GM23338 (cell line): ENCODE data around the gene GPC6.

Experiments
- CREB1 ChIP-seq: fragments of 250-450 bp; sonication (Bioruptor Pico); IDR thresholded peaks from 2 replicates; pipeline ENCODE4 v1.5.0; 2020; ENCODE audit warnings: low read depth, mild to moderate bottlenecking, moderate library complexity
- CTCF ChIP-seq, 2 experiments: fragments of 200-600 bp in 1 of 2; sonication (generic) in 1 of 2; conservative IDR thresholded peaks; 2 replicates each; pipeline versions ENCODE4 v1.5.1 to v1.6.1; 2016 to 2017; ENCODE audit warnings: antibody characterized with exemption in 2 of 2, low read depth in 2 of 2, mild to moderate bottlenecking in 2 of 2, moderate library complexity in 1 of 2
- ETS1 ChIP-seq: IDR thresholded peaks from 2 replicates; pipeline ENCODE4 v1.6.1; 2016; ENCODE audit warnings: antibody characterized with exemption
- EZH2 ChIP-seq: fragments of 200-600 bp; sonication (generic); IDR thresholded peaks from one replicate; pipeline ENCODE4 v1.8.0; 2017; ENCODE audit warnings: antibody characterized with exemption, mild to moderate bottlenecking, low read depth; ENCODE audit not compliant: unreplicated experiment
- JUNB ChIP-seq: IDR thresholded peaks from one replicate; pipeline ENCODE4 v1.6.1; 2016; ENCODE audit warnings: antibody characterized with exemption; ENCODE audit not compliant: unreplicated experiment
- POLR2AphosphoS5 ChIP-seq: IDR thresholded peaks from 2 replicates; pipeline ENCODE4 v1.6.1; 2016; ENCODE audit warnings: antibody characterized with exemption, low read depth
- TF ChIP-seq, protein P1 (sequence below): IDR thresholded peaks from one replicate; pipeline ENCODE4 v1.6.1; 2018; ENCODE audit warnings: antibody characterized with exemption; ENCODE audit not compliant: unreplicated experiment

DNA sequence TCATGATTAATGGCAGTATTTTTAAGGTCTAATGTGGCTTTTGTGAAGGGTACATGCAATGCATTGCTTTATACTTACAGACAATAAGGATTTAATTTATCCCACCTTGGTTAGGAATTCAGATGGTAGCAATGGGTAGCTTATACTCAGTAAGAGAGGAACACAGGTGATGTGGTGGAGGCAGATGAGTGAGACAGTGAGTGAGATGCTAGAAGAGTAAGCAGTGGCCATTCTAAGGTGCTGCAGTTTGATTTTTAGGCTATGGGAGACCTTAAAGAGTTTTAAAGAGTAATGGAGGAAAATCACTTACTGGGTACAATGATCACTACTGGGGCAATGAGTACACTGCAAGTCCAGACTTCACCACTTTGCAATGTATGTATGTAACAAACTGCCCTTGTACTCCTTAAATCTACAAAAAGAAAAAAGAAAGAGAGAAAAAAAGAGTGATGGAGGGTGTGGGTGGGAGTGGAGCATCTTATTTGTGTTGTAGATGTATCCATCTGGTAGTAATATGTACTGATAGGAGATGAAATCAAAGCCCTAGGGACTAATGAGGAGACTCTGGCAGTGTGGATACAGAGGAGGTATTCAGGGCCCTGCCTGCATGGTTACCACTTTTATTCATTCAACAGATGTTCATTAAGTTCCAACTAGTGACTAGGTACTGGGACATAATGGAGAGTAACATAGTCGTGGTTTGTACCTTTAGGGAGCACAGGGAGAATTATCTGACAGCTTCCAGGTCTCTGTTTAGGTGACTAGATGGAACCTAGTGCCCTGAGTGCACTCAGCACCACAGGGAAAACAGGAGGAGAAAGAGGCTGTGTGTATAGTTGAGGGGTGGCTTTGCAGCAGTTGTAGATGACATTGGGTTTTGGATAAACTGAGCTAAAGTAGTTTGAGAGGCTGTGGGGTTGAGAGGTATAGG is 99.0 kb downstream of the GPC6 start:
- no peak for TF ChIP-seq CTCF (conservative IDR thresholded peaks at IDR 0.05; ENCODE audit: low read depth in 2 of 2)
- TF ChIP-seq, protein P1, sequence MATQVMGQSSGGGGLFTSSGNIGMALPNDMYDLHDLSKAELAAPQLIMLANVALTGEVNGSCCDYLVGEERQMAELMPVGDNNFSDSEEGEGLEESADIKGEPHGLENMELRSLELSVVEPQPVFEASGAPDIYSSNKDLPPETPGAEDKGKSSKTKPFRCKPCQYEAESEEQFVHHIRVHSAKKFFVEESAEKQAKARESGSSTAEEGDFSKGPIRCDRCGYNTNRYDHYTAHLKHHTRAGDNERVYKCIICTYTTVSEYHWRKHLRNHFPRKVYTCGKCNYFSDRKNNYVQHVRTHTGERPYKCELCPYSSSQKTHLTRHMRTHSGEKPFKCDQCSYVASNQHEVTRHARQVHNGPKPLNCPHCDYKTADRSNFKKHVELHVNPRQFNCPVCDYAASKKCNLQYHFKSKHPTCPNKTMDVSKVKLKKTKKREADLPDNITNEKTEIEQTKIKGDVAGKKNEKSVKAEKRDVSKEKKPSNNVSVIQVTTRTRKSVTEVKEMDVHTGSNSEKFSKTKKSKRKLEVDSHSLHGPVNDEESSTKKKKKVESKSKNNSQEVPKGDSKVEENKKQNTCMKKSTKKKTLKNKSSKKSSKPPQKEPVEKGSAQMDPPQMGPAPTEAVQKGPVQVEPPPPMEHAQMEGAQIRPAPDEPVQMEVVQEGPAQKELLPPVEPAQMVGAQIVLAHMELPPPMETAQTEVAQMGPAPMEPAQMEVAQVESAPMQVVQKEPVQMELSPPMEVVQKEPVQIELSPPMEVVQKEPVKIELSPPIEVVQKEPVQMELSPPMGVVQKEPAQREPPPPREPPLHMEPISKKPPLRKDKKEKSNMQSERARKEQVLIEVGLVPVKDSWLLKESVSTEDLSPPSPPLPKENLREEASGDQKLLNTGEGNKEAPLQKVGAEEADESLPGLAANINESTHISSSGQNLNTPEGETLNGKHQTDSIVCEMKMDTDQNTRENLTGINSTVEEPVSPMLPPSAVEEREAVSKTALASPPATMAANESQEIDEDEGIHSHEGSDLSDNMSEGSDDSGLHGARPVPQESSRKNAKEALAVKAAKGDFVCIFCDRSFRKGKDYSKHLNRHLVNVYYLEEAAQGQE: no peak
- TF ChIP-seq ETS1: no peak
- no peak for TF ChIP-seq CREB1
- TF ChIP-seq POLR2AphosphoS5: no peak
- TF ChIP-seq JUNB: no peak
- no peak for TF ChIP-seq EZH2
